GM21723 (cell line): Measurements from ENCODE around the gene FAM53B.

ENCODE experiments used
- ATAC-seq: cut with Tn5 transposase; IDR thresholded peaks from one replicate; pipeline ENCODE4 v1.9.1; 2021; ENCODE audit warnings: mild to moderate bottlenecking, moderate library complexity; ENCODE audit not compliant: unreplicated experiment

FAM53B gene

DNA sequence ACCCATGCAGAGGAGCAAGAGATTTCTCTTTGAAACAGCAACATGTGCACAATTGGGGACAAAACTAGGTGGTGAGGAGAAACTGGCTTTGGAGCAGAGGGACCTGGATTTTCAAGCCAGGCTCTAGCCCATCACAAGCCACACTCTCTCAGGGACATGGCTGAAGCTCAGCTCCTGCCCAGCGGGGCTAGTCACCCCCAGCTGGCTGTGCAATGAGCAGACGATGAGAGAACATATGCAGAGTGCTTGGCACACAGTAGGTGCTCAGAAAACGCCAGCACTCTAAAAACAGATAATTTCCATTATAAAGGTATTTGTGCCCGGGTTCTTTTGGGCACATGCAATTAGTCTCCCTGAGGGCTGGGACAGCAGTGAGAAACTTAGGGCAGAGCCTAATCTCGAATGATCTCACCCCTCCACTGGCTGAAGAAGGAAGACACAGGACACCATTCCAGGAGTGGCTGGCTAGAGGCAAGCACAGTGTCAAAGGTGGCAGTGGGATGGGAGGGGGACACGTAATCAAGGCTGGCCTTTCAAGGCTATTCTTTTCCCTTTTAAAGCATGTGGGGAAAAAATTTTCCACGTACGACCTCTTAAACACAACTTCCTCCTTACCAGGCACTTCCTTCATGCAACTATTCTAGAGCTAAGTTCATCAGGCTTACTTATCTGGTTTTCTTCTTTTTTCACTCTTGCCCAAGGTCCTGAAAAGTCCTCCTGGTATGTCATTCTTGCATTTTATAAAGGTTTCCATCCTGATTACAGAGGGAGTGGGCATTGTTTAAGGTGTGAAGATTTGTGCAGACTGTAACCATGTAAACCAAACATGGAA is 15.1 kb downstream of the FAM53B start:
- no peak for ATAC-seq

DNA sequence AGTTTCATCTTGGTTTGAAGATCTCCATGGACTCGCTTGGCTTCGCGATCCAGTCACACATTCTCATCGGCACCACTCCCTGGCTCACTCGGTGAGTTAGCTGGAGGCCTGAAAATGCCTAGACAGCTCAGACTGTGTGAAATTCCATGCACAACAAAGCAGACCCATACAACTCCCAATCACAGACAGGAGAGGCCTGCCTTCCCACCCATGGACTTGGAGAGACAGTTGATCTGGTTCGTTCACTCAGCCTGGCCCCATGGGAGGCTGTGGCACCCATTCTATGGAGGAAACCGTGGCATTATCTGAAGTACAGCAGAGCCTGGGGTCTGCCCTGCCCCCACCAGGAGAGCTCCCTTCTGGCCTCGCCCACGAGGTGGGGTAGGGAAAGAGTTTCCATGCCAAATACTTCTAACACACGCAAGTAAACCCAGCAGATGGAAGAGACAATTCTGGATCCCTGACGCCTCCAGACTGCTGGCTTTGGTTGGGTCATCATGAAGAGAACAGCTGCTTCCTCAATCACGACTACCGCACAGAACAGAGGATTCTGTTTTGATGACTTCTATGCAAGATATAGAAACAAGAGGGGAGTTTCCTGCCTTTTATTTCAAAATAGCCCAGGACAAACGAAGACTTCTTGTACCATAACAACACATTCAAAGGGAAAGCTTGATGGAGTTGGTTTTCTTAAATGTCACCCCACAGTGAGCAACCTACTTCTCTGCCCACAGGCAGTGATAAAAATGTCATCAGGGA is 15.9 kb downstream of the FAM53B start:
- ATAC-seq: no peak

DNA sequence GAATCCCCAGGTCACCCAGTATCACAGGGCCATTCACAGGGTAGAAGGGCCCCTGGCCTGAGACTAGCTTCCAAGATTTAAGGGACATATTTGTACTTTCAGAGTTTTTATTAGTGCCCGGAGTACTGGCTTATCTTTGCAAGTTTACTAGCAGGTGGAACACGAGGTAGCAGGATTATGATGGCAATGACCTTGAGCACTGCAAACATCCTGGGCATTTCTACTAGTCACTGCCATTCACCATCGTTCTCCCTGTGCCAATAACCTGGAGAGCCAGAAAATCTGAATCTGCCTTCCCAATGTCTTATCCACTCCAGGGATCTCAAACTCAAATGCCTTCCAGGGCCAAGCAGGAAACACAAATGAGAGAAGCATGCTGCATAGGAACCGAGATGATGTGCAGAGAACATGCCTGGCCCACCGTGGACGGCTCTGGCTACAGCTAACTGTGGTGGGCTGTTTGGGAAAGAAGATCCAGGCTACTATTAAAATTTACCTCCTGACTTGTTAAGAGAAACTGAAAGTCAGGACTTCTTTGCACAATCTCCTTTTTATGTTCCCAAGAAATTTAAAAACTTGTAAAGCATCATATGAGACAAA is 16.7 kb downstream of the FAM53B start:
- ATAC-seq: no peak

DNA sequence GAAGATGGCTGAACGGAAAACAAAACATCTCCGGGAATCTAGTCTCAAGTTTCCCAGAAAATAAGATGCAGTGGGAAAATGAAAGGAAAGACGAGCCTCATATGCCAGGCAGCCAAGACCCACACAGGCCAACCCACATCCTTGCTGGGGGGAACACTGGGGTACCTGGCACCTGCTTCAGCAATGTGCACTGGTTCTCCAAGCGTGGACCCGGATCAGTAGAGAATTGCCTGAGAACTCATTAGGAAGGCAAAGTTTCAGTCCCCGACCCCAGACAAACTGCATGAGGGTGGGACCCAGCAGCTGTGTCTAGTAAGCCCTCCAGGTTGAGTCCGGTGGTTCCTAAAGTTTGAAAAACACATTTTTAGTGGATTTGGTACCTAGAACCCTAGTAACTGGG is 18.4 kb downstream of the FAM53B start:
- ATAC-seq: no peak

DNA sequence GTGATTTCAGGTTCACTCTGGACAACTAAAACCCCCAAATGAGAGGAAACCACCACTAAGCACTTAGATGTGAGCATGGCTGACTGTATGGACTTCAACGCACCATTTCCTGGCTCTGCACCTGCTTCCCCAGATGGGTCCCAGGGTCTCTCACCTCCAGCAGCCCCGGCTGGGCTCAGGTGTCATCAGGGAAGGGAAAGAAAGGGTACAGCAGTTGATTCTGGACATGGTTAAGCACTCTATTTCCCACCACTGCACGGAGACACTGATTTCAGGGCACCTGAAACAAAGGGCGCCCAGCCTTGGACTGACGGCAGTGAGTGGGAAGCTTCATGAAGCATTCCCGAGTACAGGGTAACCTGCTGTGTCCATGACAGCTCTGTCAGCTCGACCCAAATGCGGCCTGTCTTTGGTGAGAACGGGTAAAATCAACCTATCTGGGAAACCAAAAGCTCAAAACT is 19.0 kb downstream of the FAM53B start:
- no peak for ATAC-seq

DNA sequence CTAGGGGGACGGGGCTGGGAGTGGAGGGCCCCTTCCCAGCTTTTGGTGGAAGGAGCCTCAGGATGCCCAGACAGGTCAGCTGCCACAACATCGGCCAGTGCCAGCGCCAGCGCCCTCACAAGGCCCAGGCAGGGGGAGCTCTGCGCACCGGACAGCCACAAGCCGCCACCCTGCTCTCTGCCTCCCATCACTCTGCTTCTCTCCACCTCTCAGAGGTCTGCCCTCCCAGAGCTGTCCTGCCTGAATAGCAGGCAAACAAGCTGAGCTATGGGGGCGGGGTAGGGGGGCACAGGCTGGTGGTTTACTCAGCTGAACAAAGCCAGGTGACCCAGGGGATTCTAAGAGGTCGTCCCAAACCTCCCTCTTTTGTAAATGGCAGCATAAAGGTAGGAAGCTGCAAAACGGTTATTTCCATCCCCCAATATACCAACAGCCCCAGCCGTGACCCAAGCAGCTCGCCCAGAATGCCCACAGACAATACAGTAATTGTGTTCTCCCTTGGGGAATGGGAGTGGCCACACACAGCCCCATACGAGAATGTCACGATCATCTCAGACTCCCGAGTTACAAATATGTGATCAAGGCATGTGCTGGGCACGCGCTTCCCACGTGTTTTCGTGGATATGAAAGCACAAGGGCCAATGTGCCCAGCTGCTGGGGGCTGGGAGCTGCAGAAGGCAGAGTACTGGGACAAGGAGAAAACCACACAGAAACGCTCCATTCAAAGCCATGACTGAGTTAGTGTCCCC is 19.7 kb downstream of the FAM53B start:
- no peak for ATAC-seq

DNA sequence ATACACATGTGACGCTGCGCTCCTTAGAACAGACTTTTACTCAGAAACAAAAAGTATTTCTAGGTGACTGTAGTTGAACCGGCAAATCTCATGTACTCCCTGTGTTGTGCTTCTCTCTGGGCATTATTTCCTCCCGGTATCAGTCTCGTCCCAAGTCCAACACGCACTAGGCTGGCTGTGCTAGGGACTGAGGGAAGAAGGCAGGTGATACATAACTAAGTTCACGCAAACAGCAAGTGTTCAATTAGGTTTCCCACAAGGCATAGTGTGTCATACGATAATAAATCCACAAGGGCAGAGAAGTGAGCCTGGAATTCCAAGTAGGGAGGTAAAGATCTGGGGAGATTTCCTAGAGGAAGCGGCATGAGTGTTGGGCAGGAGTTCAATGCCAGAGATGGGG is 20.4 kb downstream of the FAM53B start:
- ATAC-seq: no peak

DNA sequence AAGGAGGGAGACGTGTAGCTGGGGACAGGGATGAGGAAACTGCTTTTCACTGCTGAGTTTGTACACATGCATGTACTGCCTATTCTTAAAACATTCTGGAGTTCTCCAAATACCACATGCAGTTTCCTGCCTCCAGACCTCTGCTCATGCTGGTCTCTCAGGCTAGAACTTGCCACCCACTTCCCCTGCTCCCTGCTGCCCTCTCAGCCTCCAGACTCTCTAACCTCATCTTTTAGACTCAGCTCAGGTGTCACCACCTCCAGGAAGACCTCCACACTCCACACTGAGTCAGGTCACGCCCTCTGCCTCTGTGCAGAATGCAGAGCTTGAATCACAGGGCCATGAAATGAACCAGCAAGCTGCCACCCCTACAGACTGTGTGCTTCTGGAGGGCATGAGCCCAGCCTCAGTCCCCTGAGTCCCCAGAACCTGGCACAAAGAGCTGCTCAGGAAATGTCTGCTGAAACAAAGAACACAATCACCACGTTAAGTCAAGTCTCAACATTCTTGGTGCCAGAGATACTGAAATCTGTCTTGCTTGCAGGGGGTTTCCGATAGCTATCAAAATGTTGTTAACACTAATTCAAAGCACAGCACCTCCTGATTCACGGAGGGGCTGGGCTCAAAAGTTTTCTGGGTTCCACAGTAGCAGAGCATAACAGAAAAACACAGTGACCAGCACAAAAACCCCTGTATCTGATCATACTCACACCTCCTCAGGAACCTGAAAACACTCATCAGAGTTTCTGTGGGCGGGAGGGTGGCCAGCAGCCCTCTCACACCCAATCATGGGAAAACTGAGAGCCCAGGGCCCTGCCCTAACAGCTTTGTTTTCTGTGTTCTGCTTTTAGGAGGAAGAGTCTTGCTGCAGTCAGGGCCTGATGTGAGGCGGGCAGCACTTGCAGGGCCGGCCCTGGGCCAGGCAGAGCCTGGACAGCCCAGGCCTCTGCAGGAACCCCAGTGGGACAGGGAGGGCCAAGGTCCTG is 21.1 kb downstream of the FAM53B start:
- peak; percentile 79 for ATAC-seq

DNA sequence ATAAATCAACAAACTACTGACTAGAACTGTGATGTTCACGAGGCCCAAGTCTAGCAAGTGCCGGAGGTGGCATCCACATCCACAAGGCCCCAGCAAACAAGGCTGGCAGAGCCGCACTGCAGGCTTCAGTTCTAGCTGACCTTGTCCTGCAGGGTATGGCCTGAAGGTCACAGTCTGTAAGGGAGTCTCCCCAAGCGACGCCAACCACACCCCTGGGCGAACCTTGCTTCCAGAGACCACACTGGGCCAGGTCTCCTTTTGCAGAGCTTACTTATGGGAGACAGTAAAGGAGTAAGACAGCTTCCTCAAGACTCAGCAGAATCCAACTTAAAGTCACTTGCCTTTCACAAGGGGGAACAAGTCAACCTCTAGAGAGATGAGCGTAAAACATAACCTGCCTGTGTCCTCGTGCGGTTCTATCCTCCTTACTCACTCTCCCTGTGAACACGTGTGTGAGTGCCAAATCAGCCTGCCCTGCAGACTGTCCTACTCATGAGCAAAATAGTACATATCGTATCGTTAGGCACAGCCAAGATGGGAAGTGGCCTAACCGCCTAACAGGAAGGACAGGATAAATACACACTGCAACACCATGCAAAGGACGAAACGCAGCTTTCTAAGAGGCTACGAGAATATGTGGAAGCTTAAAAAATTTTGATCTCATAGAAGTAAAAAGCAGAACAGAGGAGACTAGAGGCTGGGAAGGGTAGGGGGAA is 22.7 kb downstream of the FAM53B start:
- ATAC-seq: no peak

DNA sequence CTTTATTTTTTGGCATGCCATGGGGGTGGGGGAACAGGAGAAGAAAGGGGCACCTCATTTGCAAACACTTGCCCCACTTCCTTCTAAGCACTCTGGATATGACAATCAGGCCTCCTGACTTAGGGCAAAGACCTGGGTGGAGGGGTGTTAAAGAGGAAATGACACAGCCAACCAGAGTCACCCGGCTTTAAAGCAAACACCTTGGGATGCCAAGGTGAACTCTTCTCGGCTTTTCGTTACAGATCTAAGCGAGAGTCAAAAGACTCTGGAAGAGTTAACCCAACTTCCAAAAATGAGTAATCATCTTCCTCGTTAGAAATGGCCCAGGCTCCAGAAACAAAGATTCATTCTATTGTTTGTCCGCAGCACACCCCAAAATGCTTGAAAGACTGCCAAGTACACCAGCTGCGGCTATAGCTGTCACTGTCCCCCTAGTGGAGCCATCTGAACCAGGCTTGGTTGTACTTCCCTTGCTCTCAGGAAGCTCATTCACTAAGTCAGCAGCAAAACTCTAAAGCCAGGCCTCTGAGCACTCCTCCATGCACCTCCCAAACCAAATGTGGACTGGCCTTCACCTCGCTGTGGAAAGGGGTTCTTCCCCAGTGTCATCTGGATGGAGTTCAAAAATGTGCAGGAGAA is 24.8 kb downstream of the FAM53B start:
- peak; percentile 45 for ATAC-seq

DNA sequence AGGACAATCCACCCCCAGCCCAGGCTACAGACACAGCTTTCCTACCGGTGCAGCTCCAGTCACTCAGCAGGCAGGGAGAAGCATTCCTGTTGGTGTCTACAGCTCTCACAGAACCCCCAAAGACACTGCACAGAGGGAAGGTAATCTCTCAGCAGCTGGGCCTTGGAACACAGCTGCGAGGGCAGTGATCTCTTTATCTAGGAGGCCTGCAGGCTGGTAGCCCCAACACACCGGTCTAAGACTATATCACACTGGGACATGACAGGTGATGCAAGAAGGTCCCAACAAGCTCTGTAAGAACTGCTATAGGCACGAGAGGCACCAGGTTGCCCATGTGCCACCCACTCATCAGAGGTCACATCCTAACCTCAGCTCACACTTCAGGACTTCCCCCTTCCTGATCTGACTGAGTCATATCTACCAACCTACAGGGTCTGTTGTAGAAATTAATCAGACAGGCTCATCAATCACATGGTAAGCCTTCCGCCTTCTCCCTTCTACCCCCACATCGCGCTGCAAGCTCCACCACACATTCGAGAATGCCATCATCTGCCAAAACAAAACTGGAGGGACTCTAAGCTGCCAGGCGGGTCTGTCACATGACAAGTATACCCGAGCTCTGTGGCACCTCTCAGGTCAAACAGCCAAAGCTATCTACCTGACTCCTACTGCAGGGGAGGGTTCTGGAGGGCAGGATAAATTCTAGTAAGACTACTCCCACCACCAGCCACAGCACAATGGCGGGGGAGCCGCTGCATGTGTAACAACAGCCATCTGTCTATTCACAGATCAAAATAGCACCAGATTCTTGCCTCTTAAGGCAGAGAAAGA is 26.1 kb downstream of the FAM53B start:
- peak; percentile 58 for ATAC-seq

DNA sequence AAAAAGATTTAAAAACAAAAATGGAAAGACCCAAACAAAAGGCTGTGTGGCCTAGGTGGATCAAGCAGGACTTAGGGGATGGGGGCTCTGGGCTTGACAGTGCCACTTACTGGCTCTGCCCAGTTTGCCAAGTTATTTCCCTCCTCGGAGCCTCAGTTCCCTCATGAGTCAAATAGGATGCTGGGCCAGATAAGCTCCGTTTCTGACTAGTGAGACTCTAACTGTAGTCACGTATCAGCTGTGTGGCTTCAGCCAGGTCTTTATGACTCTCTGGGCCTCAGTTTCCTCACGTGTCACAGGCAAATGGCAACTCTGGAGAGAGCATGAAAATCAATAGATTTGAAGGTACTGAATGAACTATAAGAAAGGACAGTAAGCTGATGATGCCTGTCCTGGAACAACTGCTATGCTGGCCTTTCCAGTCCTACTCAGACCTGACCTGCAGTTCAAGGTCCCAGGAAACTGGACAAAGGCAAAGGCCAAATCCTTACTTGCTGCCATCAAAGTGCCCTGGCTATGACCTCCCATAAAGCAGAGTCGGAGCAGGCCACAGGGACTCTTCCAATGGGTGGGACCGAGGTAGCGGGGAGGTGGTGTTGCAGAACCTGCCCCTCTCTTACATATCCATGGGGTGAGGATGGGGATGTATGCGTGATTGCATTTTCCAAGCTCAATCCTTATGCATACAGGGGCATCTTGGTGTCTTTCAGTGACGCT is 27.0 kb downstream of the FAM53B start:
- no peak for ATAC-seq

DNA sequence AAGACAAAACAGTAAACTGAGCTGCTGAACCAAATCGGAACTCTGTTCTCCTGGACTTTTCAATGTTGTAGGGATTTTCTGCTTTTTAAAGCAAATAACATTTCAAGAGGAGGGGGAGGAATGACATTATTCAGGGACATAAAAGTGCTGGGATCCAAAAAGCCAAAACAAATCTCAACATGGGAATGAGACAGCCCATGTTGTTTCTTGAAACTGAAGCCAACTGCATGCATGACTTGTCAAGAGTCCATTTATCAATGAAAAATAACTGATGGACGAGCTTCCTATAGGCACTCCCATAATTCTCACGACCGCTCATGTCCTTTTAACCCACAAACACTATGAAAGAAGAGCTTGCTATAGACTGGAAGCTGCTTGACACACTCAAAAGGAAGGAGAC is 27.8 kb downstream of the FAM53B start:
- ATAC-seq: no peak

DNA sequence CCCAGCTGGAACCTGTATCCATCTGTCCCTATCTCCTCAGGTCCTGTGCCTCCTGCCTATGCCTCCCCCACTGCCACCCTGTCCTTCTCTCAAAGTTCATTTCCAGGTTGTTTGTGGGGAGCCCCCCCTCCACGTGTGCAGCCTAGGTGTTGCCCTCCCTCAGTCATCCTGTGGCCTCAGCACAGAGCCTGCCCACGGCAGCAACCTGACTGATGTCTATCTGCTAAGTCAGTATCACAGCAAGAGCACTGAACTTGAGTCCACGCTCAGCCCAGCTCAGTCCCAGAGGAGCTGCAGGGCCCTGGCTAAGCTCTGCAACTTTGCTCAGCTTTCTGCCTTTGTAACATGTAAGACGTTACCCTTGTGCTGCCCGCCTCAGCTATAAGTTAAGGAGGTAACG is 28.7 kb downstream of the FAM53B start:
- no peak for ATAC-seq

DNA sequence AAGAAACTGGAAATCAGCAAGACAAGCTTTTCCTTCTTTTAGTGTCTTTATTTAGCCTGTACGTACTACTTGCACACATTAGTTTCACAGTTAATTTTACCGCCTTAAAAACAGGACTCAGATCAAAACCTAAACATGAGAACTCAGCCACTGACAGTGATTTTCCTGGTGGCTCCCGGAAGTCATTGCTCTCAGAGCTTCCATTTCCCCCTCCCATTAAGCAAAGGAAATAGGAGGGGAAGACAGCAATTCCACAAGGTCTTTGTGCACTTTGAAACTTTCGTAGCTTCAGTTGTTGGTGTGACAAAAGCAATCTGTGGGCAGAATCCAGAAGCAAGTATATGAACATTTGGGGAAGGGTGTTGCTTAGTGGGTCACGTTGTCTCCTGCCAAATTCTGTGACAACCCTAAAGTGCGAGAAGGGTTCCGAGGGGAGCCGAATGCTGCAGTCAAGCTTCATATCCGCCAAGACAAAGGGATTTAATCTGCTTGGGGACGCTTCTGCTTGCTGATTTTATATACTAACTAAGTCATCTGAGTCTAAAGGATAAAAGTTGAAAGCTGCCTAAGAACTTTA is 30.4 kb downstream of the FAM53B start:
- no peak for ATAC-seq

DNA sequence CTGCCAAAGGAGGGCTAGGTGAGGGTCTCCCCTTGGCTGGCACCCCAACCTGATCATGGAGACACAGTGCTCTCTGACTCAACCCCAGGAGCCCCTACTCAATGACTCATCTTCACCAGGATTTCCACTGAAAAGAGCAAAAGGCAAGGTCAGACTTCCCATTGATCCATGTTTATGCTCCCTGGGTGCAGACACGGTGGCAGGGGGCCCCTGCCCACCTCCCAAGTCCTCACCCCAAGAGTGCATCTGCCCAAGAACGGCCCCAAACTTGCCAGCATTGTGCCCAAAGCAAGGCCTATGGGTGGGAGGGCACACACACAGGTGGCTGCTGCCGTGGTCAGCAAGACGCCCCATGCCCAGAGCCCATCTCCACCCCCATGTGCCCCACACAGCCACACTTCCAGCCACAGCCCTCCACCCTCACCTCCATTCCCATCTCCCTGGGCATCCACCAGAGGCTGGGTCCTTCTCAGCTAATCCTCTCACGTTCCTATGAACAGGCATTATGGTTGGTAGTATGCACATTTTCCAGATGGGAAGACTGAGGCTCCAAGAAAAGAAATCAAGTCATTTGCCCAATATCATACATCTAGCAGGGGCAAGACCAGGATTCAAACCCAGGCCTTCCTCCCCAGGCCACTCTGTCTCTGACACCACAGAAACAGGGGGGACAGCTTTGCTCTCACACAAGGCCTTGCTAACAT is 31.3 kb downstream of the FAM53B start:
- ATAC-seq: no peak
